H1 (cell line): ENCODE data around the gene HNRNPM.

Experiments used
- CBX5 ChIP-seq: fragments of 300-800, 300-1000 bp; sonication (generic); IDR thresholded peaks from 2 replicates; pipeline ENCODE4 v1.7.1; 2016; ENCODE audit warnings: antibody characterized with exemption, low read length, low read depth
- EP300 ChIP-seq, 2 experiments: IDR thresholded peaks; 1 replicate in 1 of 2; 2 replicates in 1 of 2; pipeline ENCODE4 v1.6.1; 2011 to 2012; ENCODE audit warnings: low read depth in 2 of 2, low read length in 2 of 2, mild to moderate bottlenecking in 2 of 2, borderline replicate concordance in 1 of 2, inconsistent platforms in 1 of 2, moderate library complexity in 1 of 2
- POLR2A ChIP-seq, 2 experiments: IDR thresholded peaks; 1 replicate in 1 of 2; 2 replicates in 1 of 2; pipeline ENCODE4 v1.6.1; 2011; ENCODE audit warnings: low read depth in 2 of 2, low read length in 2 of 2, mild to moderate bottlenecking in 2 of 2; ENCODE audit errors: control extremely low read depth in 1 of 2
- RBBP5 ChIP-seq: IDR thresholded peaks from 2 replicates; pipeline ENCODE4 v1.7.1; 2012; ENCODE audit warnings: low read depth, mild to moderate bottlenecking, inconsistent platforms, low read length, moderate library complexity, borderline replicate concordance
- TF ChIP-seq, protein P1 (sequence below), 3 experiments: IDR thresholded peaks; 1 replicate in 2 of 3; 2 replicates in 1 of 3; pipeline versions ENCODE4 v1.5.1 to v1.6.1; 2011; ENCODE audit warnings: low read length in 3 of 3, mild to moderate bottlenecking in 3 of 3, inconsistent platforms in 2 of 3, low read depth in 1 of 3, moderate library complexity in 1 of 3; ENCODE audit not compliant: insufficient read depth in 1 of 3; ENCODE audit errors: control extremely low read depth in 1 of 3

DNA sequence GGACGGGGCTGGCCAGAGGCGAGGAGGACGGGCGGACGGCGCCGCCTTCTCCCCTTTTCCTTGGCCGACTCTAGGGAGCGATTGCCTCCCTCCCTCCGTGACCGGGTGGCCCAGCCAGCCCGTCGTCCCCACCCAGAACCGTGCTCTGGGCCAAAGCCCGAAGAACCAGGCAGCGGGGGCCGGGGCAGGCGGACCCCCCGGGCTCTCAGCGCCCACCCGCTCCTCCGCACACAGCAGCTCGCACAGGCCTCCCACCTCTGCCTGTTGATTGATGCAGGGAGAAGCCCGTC is 41.0 kb upstream of the HNRNPM start:
- no peak for TF ChIP-seq EP300 (IDR thresholded peaks at IDR 0.05; ENCODE audit: borderline replicate concordance in 1 of 2, low read depth in 2 of 2, low read length in 2 of 2)
- no peak for TF ChIP-seq POLR2A (IDR thresholded peaks at IDR 0.05; ENCODE audit: control extremely low read depth in 1 of 2, low read depth in 2 of 2, low read length in 2 of 2)
- TF ChIP-seq CBX5 = no peak
- no peak for TF ChIP-seq RBBP5
- TF ChIP-seq, protein P1, sequence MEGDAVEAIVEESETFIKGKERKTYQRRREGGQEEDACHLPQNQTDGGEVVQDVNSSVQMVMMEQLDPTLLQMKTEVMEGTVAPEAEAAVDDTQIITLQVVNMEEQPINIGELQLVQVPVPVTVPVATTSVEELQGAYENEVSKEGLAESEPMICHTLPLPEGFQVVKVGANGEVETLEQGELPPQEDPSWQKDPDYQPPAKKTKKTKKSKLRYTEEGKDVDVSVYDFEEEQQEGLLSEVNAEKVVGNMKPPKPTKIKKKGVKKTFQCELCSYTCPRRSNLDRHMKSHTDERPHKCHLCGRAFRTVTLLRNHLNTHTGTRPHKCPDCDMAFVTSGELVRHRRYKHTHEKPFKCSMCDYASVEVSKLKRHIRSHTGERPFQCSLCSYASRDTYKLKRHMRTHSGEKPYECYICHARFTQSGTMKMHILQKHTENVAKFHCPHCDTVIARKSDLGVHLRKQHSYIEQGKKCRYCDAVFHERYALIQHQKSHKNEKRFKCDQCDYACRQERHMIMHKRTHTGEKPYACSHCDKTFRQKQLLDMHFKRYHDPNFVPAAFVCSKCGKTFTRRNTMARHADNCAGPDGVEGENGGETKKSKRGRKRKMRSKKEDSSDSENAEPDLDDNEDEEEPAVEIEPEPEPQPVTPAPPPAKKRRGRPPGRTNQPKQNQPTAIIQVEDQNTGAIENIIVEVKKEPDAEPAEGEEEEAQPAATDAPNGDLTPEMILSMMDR (IDR thresholded peaks at IDR 0.05; ENCODE audit: control extremely low read depth in 1 of 3, insufficient read depth in 1 of 3, low read depth in 1 of 3, low read length in 3 of 3) = no peak
